GM21723 (cell line): ENCODE measurements around the gene GPR108.
"Not testable (repeated sequence)": the region's sequence is repeated elsewhere in the genome, so short reads cannot be mapped to it uniquely, and the experiment has no call there.

Source experiments
- ATAC-seq: cut with Tn5 transposase; IDR thresholded peaks from one replicate; pipeline ENCODE4 v1.9.1; 2021; ENCODE audit warnings: mild to moderate bottlenecking, moderate library complexity; ENCODE audit not compliant: unreplicated experiment

Gene GPR108

GRCh38 chr19:6761053-6761676, 23.8 kb upstream of the GPR108 start:
- ATAC-seq = no peak

DNA sequence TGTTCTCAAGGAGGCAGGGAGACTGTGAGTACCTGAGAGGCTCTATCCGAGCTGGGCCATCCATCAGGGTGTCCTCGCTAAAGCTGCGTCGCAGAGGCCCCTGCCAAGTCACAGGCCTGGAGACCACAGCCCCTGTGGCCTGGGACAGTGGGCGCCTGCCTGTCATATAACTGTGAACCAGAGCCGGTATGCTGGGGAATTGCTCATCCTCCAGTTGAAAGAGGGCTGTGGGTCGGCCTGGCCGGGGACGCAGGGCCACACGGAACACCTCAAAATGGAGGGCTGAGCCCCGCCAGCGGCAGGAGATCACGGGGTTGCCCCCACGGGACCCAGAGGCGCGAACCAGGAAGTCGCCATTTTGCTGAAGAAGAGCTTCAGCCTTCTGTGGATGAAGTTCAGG, 23.2 kb upstream of the GPR108 start:
- no peak for ATAC-seq

DNA sequence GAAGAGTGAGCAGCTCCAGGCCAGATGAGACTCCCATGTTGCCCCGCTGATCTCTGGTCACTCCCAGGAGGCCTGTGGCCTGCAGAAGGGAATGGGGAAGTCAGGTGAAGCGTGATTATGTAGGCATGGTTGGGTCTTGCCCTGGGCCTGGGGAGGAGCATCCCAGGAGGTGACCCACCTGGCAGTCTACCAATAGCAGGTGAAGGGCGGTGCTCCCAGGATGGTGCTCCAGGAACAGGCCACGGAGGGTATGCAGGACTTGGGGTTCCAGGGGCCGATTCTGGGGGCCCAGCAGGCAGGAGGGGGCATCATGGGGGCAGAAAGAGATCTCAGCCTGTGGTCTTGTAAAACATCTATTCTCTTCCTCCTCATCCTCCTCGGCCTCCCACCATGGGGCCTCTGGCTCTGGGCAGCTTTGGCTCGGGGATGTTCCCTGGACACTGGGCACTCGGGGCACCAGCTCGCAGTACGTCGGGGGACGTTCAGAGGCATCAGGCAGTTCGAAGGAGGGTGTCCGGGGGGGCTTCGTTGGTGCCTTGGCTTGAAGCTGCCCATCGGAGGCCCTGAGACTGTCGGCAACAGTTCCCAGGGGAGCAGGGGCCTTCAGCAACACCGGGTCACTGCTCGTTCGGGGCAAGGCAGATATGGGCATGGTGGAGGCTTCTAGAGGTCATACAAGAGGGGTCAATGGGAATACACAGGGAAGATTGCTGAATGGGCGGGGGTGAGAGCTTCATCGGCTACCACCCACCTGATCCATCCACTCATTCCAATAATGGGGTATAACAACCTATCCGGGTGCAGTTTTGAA, 17.5 kb upstream of the GPR108 start:
- ATAC-seq = no peak

GRCh38 chr19:6754136-6754535, 16.8 kb upstream of the GPR108 start:
- ATAC-seq = no peak

- ATAC-seq = peak; percentile 76
These were observed 16.0 kb upstream of the GPR108 start for GRCh38 chr19:6753178-6754031.

- ATAC-seq = no peak
These were observed 15.1 kb upstream of the GPR108 start for GRCh38 chr19:6752256-6753177.

- ATAC-seq = no peak
These were observed 13.8 kb upstream of the GPR108 start for GRCh38 chr19:6751189-6751588.

- ATAC-seq = no peak
These were observed 12.7 kb upstream of the GPR108 start for GRCh38 chr19:6750062-6750461.

- ATAC-seq = not testable (repeated sequence)
These were observed 11.2 kb upstream of the GPR108 start for GRCh38 chr19:6748543-6748942.

- no peak for ATAC-seq
These were observed 8.6 kb upstream of the GPR108 start for GRCh38 chr19:6745965-6746364.

GRCh38 chr19:6744381-6745301, 7.3 kb upstream of the GPR108 start:
- ATAC-seq = no peak

DNA sequence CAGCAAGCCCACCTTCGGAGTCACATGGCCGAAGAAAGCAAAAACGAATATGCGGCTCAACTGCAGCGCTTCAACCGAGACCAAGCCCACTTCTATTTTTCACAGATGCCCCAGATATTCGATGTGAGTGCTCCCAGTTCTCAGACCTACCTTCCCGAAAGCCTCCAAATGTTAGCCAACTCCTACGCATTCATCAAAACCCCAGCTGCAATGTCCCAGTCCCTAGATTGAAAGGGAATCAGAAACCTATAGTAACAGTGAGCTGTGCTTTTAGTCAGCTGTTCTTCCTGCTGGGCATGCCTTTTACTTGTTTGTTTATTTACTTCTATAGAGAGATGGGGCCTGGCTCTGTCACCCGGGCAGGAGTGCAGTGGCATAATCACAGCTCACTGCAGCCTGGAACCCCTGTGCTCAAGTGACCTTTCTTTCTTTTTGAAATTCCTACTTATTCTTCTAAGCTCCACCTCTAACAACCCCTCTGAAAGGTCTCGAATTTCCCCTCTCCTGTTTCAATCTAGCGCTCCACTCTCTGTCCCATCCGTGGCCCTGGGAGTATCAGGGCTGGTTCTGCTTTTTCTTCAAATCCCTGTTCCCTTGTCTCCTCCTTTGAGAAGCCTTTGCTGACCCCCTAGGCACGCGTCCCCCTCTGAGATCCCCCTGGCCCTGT, 6.5 kb upstream of the GPR108 start:
- ATAC-seq = no peak

DNA sequence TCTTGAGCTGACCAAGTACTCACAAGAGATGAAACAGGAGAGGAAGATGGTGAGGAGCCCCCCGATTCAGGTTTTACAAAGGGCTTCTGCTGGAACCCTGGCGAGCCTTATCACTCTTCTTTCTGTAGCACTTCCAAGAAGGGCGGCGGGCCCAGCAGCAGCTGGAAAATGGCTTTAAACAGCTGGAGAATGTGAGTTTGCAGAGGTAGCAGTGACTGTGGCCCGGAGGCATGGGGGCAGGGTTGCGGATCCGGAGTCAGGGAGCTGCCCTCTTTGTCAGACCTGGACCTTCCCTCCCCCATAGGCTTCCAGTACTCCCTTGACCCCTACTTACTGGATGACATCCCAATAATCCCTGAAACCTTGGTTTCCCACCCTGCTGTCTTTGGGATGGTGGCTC, 5.7 kb upstream of the GPR108 start:
- no peak for ATAC-seq

DNA sequence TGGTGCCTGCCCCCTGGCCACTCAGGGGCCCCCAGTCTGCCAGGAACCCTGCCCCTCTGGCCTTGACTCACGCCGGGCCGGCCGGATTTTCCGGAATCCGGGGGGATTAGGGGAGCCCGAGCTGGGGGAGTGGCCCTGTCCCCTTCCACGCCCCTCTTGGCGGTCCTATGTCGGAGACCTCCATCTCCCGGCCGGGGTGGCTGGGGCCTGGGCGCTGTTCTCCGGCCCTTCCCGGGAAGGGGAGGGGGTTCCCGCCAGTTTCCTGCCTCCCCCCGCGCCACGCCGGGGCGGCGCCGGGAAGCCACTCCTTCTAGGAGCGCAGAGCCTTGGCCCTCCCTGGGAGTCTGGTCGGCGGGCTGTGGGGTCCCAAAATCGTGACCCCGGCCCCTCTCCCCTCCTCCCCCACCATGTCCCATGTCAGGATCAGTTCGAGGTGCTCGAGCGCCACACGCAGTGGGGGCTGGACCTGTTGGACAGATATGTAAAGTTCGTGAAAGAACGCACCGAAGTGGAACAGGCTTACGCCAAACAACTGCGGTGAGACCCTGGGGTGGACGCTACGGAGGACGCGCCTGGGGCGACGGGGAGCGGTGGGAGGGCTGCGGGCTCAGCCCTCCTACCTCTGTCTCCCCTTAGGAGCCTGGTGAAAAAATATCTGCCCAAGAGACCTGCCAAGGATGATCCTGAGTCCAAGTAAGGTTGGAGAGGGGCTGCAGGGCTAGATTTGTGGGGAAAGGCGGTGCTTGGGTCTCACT, 3.4 kb upstream of the GPR108 start:
- no peak for ATAC-seq

DNA sequence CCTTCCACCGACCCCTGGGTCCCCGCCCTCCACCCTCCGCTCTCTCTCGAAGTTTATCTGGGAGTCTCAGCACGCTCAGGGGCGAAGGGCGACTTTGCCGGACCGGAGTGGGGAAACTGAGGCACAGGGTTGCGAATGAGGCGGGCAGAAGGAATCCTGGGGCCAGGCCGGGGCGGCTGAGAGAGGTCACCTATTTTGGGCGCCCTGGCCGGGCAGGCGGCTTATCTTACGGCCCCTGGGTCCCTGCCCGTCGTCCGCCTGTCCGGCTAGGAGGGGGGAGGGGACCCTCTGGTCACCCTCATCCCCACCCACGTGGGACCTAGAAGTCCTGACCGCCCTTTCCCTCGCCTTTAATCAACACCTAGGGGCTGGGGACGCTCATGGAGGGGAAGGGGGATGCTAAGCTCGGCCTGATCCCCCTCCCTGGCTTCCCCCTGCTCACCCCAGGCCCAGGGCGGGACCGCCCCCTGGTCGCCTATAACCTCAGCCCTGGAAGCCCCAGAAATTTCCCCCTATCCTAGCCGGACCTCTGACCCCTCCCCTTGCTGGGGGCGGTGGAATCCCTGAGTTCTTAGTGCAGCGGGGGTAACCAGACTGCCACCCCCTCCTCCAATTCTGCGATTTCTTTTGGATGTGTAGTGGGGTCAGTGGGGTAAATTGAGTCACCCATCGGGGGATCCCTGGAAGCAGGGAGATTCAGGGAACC, 2.7 kb upstream of the GPR108 start:
- no peak for ATAC-seq

GRCh38 chr19:6739390-6739882, 2.1 kb upstream of the GPR108 start, which contains the start of gene TRIP10:
TRIP10 (plus strand) TSS chr19:6739680; CDS start chr19:6739762, 82 bp downstream.
- ATAC-seq = no peak

GRCh38 chr19:6738787-6739389, 1.5 kb upstream of the GPR108 start:
- ATAC-seq = no peak
